DND-41 (cell line): ENCODE data around the gene NUP214.
"Not testable (repeated sequence)": the region's sequence is repeated elsewhere in the genome, so short reads cannot be mapped to it uniquely, and the experiment has no call there.

Source experiments
- ATAC-seq: fragments of 200-7000 bp; cut with Tn5 transposase; 3 replicates; pipeline ENCODE4 v1.9.1; 2021; ENCODE audit warnings: low read depth; ENCODE audit not compliant: insufficient read depth
- DNase-seq: peaks from one replicate; pipeline ENCODE4 v3.0.0-alpha.2; 2020
- H2AFZ ChIP-seq: 2 replicates; pipeline ENCODE4 v1.6.0; 2012; ENCODE audit warnings: low read depth, low read length
- H3K27ac ChIP-seq: 2 replicates; pipeline ENCODE4 v1.5.1; 2012; ENCODE audit warnings: low read length, inconsistent platforms
- H3K27me3 ChIP-seq: fragments of 200-600 bp; sonication (generic); 2 replicates; pipeline ENCODE4 v1.6.0; 2012; ENCODE audit warnings: low read length, mild to moderate bottlenecking, inconsistent platforms; ENCODE audit not compliant: insufficient read depth, poor library complexity
- H3K36me3 ChIP-seq: 2 replicates; pipeline ENCODE4 v1.5.1; 2012; ENCODE audit warnings: low read length, inconsistent platforms; ENCODE audit not compliant: insufficient read depth
- H3K4me1 ChIP-seq: 2 replicates; pipeline ENCODE4 v1.5.1; 2012; ENCODE audit warnings: mild to moderate bottlenecking, low read length; ENCODE audit not compliant: insufficient read depth
- H3K4me2 ChIP-seq: 2 replicates; pipeline ENCODE4 v1.6.0; 2012; ENCODE audit warnings: mild to moderate bottlenecking, moderate library complexity, low read length, inconsistent platforms; ENCODE audit not compliant: insufficient read depth
- H3K4me3 ChIP-seq, 2 experiments: fragments of 200-600 bp in 1 of 2; shearing (Covaris generic) in 1 of 2; 2 replicates each; pipeline ENCODE4 v1.5.1; 2012 to 2016; ENCODE audit warnings: inconsistent platforms in 2 of 2, low read length in 2 of 2, mild to moderate bottlenecking in 2 of 2, low read depth in 1 of 2, moderate library complexity in 1 of 2
- H3K79me2 ChIP-seq: 2 replicates; pipeline ENCODE4 v1.6.0; 2012; ENCODE audit warnings: low read length, inconsistent platforms; ENCODE audit not compliant: insufficient read depth
- H3K9ac ChIP-seq: 2 replicates; pipeline ENCODE4 v1.6.0; 2012; ENCODE audit warnings: low read depth, mild to moderate bottlenecking, inconsistent platforms, low read length, moderate library complexity
- H3K9me3 ChIP-seq: 2 replicates; pipeline ENCODE4 v1.5.1; 2012; ENCODE audit warnings: low read length, moderate library complexity, mild to moderate bottlenecking, inconsistent platforms; ENCODE audit not compliant: insufficient read depth, severe bottlenecking
- H4K20me1 ChIP-seq: 2 replicates; pipeline ENCODE4 v1.6.0; 2012; ENCODE audit warnings: low read length; ENCODE audit not compliant: insufficient read depth
- EZH2 ChIP-seq: IDR thresholded peaks from 3 replicates; pipeline ENCODE4 v1.6.1; 2012; ENCODE audit warnings: borderline replicate concordance, low read depth, mild to moderate bottlenecking, moderate library complexity, low read length, inconsistent platforms; ENCODE audit not compliant: severe bottlenecking
- TF ChIP-seq, protein P1 (sequence below): IDR thresholded peaks from 2 replicates; pipeline ENCODE4 v1.5.1; 2012; ENCODE audit warnings: borderline replicate concordance, low read length, moderate library complexity, mild to moderate bottlenecking; ENCODE audit not compliant: poor library complexity, severe bottlenecking; ENCODE audit errors: extremely low read depth

Gene NUP214

DNA sequence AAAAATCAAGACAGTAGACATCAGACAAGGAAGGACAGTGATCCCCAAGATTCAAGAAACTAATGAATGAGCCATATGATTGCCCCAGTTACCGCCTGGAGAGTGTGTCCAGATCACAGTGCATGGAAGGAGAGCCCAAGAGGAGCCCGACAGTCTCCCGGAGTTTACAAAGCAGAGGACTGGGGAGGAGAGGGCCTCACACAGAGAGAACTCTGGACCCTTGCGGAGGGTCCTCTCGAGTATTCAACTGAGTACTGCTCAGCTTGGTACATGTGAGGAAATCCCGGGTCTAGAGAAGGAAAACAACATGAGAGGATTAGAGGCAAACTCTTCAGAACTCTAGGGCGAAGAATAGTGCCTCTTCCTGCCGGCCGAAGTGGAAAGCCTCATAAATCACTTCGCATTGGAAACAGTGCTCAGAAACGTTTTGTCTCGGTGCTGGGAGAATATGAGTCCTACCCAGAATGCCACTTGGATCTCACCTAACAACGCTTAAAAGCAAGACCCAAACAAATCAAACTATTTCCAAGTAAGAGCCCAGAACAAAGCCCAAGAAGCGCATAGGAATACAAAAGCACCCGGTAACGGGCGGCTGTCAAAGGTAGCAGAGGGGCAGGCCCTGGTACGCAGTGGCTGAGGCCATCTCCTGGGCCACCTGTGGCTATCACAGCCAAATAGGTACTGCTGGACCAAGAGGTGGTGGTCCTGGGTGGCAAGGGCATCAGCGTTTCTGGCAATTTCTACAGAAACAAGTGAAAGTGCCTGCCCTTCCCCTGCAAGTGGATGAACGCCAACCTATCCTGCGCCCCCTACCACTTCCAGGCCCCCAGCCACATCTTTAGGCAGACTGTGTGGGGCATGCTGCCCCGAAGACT is 114.9 kb downstream of the NUP214 start:
- Histone ChIP-seq H3K27me3 (no peaks in the 10 kb centered on the region), H3K9ac (no peak overlapping the region), H4K20me1 (no peaks in the 10 kb centered on the region), H3K4me3 (no peak overlapping the region), H3K9me3 (no peaks in the 10 kb centered on the region), H3K36me3 (peaks cover 5% of the 10 kb centered on the region; the same call in 1 of the 2 replicates), H3K4me2 (no peak overlapping the region), H2AFZ (no peak overlapping the region), H3K27ac (no peak overlapping the region), H3K4me1 (peaks cover 28% of the 10 kb centered on the region), H3K79me2 (no peaks in the 10 kb centered on the region)
- DNase-seq (no peak), ATAC-seq (no peak)
- TF ChIP-seq EZH2, result no peak
- TF ChIP-seq, protein P1, sequence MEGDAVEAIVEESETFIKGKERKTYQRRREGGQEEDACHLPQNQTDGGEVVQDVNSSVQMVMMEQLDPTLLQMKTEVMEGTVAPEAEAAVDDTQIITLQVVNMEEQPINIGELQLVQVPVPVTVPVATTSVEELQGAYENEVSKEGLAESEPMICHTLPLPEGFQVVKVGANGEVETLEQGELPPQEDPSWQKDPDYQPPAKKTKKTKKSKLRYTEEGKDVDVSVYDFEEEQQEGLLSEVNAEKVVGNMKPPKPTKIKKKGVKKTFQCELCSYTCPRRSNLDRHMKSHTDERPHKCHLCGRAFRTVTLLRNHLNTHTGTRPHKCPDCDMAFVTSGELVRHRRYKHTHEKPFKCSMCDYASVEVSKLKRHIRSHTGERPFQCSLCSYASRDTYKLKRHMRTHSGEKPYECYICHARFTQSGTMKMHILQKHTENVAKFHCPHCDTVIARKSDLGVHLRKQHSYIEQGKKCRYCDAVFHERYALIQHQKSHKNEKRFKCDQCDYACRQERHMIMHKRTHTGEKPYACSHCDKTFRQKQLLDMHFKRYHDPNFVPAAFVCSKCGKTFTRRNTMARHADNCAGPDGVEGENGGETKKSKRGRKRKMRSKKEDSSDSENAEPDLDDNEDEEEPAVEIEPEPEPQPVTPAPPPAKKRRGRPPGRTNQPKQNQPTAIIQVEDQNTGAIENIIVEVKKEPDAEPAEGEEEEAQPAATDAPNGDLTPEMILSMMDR, result no peak

DNA sequence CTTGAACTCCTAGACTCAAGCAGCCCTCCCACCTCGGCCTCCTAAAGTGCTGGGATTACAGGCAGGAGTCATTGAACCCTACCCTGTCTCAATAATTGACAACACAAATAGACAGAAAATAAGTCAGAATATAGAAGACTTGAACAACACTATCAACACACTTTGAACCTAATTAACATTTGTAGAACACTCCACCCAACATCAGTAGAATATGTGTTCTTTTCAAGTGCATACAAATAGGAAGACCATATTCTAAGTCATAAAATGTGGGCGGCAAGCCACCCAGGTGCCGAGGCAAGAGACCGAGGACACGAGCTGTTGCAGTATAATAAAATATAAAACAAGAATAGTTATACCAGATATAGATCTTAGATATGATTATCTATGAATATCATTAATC is 118.9 kb downstream of the NUP214 start:
- not testable (repeated sequence) for H3K27me3 ChIP-seq, H3K9ac ChIP-seq, H3K36me3 ChIP-seq, H3K9me3 ChIP-seq, H3K4me2 ChIP-seq, H3K4me1 ChIP-seq, DNase-seq, H3K27ac ChIP-seq, H3K4me3 ChIP-seq, ATAC-seq, H4K20me1 ChIP-seq, H2AFZ ChIP-seq, H3K79me2 ChIP-seq

DNA sequence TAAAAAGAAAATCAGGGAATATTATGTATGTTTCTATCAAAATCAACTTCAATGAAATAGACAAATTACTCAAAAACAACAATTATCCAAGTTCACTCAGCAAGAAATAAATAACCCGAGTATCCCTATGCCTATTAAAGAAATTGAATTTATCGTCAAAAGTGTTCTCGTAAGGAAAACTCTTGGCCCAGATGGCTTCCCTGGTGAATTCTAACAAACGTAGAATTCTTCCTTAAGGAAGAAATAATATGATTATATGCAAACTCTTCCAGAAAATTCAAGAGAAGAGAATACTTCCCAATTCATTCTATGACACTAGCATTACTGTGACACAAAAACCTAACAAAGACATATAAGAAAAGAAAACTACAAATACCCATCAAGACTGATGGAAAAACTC is 121.2 kb downstream of the NUP214 start:
- Histone ChIP-seq H3K4me1 (no peaks in the 10 kb centered on the region; the same call in 1 of the 2 replicates), H3K4me2 (no peak overlapping the region), H3K4me3 (no peak overlapping the region), H4K20me1 (no peaks in the 10 kb centered on the region), H3K9ac (no peak overlapping the region), H3K27ac (no peak overlapping the region), H3K9me3 (no peaks in the 10 kb centered on the region), H2AFZ (no peak overlapping the region), H3K36me3 (no peaks in the 10 kb centered on the region), H3K27me3 (no peaks in the 10 kb centered on the region), H3K79me2 (no peaks in the 10 kb centered on the region)
- no peak for ATAC-seq
- TF ChIP-seq, protein P1, result no peak
- no peak for TF ChIP-seq EZH2
- no peak for DNase-seq

DNA sequence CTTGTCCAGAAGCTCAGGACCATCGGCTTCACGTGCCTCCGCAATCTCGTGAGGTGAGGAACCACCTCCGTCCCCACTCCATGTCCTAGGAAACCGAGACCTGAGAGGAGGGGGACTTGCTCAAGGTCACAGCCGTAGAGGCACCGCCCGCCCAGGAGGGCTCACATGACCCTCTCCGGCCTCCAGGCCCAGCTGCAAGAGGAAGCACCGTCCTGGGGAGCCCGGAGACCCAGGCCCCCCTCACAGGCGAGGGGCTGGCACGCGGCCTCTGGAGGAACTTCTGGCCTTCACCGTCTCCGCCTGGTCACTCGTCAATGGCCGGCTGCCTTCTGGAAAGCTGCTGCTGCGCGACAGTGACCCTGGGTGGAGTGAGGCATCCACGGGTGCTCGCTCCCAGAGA is 126.7 kb downstream of the NUP214 start:
- Histone ChIP-seq H3K4me1 (peaks cover 53% of the 10 kb centered on the region), H3K9ac (peak overlapping the region; percentile 57), H3K79me2 (peaks cover 5% of the 10 kb centered on the region; the same call in 1 of the 2 replicates), H3K27ac (peak overlapping the region; percentile 97), H4K20me1 (no peaks in the 10 kb centered on the region), H3K9me3 (no peaks in the 10 kb centered on the region), H3K4me3 (peak overlapping the region in 1 of 2 experiments; percentile 51; a peak in 2 of 4 replicates), H3K27me3 (no peaks in the 10 kb centered on the region), H3K4me2 (peak overlapping the region; percentile 72), H2AFZ (peak overlapping the region; percentile 60; the same call in 1 of the 2 replicates), H3K36me3 (0 out of 2 replicates have a peak, but pooled peaks cover under 1% of the 10 kb centered on the region)
- DNase-seq (no peak), ATAC-seq (no peak)
- TF ChIP-seq, protein P1, result no peak
- TF ChIP-seq EZH2, result no peak
